Mucosa of gallbladder (tissue), 1 donor: ENCODE results near the gene STARD13. TPM values are rescaled to one million over a fixed set of nuclear protein-coding genes. Genes with fewer than 3 reads are reported as not detected.
A peak's percentile ranks its signal among the peaks of the same experiment; 100 is the strongest.

Experiments
- DNase-seq: peaks from one replicate; pipeline ENCODE4 v3.0.0-alpha.2; 2020; ENCODE audit warnings: low spot score
- total RNA-seq: library from RNA; stranded (reverse); gene quantifications from one replicate; pipeline ENCODE4 v1.2.1, GENCODE V29; 2021
- donor health status: DM: no; HTN: no; CAD: no.

Gene STARD13
- total RNA-seq, 1 donor from 2014 or later, result 36.1 TPM

- no peak for DNase-seq
Measured at GRCh38 chr13:33144358-33144784, 141.2 kb downstream of the STARD13 start.

- no peak for DNase-seq
Measured at GRCh38 chr13:33139780-33140535, 145.6 kb downstream of the STARD13 start.

DNA sequence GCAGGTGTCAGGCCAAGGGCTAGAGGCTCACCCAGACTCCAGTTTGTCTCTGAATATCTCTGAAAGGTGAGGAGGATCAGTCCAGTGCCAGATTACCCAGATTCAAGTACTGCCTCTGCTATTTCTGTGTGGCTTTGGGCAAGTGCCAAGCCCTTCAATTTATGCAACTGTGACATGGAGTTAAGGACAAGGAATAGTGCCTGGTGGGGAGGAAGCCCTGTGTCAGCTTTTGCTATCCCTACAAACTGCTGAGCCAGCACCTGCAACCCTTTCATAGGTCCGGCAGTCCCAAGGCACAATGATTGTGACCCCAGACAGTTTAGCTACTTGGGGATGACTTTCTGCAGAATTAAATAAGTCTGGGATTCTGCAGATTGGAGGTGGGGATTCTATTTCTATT, 146.4 kb downstream of the STARD13 start:
- peak; percentile 39 for DNase-seq

DNA sequence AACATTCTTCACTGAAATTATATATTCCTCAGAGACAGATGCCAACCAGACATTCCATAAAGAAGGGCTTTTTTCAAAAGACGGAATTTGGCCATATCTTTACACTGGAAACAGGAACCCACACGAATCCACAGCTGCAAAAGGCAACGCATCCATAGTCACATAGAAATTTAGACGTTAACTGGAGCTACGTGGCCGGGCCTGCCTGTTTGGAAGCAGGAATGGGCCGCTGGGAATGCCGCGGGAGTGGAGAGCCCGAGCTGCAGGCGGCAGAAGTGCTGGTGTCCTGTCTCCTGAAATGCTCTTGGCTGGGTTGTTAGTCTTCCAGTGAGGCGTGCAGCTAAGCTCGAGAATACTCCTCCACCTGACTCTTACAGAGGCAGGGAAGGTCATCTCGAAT, 147.1 kb downstream of the STARD13 start:
- no peak for DNase-seq

GRCh38 chr13:33137721-33138120, 147.8 kb downstream of the STARD13 start:
- no peak for DNase-seq

DNA sequence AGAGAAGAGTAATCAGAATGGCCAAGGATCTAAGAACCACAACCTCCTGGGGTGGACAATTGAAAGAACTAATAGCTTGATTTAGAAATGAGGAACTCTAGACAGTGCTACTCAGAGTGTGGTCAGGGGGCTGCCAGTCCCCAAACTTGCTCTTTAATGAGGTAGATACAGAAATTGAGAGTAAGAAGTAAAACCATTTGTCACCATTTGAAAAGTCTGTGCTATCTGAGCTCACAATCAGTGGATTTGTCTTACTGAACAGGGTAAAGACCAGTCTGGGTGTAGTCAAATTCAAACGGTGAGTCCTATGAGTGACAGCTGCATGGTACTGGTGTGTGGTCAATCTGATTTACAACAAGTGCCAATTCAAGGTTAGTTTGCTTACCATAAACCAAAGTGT, 150.5 kb downstream of the STARD13 start:
- no peak for DNase-seq

- DNase-seq, result no peak
Measured at GRCh38 chr13:33134213-33134612, 151.3 kb downstream of the STARD13 start.

DNA sequence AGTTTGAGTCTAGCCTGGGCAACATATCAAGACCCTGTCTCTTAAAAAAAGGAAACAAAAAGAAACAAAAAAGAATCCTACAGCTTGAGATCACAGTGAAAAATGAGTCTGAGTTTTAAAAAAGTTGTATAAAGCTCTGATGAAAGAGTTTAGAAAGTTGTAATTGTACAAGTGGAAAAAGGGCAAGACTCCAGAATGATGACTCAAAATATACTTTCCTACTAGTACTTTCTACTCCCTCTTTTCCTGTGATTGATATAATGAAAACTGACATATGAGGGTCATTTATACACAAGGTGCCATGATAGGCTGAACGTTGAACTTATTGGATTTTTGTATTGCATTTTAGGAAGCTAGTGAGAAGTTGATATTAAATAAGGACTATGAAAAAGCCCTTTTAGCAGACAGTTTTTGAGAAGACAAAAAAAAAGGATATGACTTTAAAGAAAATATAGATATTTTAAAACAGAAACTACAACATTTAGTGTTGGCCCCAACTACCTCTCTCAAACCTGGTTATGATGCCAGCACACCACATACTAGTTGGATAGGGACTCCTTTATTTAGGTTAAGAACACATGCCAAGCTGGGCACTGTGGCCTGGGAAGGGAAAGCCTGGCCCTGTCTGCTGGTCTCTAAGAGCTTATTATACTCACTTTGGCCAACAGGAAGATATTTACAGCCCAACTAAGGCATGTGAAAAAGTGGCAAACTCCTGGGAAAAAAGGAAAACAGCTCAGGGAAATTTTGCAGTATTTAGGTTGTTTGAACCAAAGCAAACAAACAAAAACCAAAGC, 152.7 kb downstream of the STARD13 start:
- DNase-seq, result no peak

GRCh38 chr13:33129886-33130285, 155.7 kb downstream of the STARD13 start:
- no peak for DNase-seq

- no peak for DNase-seq
Measured at GRCh38 chr13:33129094-33129832, 156.3 kb downstream of the STARD13 start.

GRCh38 chr13:33128134-33128533, 157.4 kb downstream of the STARD13 start:
- no peak for DNase-seq

- DNase-seq, result no peak
Measured at GRCh38 chr13:33127009-33127551, 158.5 kb downstream of the STARD13 start.

GRCh38 chr13:33125821-33126570, 159.6 kb downstream of the STARD13 start:
- DNase-seq, result peak; percentile 79

DNA sequence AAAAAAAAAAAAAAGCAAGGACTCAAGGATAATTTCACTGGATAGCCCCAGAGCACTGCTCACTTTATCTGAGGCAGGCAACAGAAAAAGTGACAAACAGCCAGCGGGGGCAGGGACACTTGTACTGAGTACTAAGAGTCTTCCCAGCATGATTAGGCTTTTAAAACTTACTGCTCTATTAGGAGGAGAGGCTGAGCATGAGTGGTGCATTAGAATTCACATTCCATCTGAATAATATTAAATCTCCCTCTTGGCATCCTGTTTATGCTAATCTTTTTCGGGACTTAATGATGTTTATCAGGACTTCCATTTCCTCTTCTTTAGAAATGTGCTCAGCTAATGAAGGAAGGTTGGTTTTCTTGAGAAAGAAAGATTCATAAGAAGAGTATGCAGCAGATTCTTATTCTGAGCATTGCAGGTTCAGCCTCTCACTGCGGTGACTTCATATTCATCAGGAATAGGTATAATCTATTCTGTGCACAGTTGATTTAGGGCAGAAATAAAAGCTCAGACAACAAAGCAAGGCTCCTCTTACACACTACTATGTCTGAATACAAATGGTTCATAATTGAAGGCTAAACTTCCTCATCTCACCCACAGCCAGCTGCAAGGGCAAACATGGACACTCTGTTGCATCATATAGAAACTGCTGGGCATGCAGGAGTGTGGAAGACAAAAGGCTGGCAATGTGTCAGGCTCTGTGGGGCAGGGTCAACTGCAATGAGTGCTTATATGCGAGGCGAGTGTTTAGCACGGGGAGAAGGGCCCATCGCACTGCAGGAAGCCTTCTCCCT, 162.3 kb downstream of the STARD13 start:
- no peak for DNase-seq

DNA sequence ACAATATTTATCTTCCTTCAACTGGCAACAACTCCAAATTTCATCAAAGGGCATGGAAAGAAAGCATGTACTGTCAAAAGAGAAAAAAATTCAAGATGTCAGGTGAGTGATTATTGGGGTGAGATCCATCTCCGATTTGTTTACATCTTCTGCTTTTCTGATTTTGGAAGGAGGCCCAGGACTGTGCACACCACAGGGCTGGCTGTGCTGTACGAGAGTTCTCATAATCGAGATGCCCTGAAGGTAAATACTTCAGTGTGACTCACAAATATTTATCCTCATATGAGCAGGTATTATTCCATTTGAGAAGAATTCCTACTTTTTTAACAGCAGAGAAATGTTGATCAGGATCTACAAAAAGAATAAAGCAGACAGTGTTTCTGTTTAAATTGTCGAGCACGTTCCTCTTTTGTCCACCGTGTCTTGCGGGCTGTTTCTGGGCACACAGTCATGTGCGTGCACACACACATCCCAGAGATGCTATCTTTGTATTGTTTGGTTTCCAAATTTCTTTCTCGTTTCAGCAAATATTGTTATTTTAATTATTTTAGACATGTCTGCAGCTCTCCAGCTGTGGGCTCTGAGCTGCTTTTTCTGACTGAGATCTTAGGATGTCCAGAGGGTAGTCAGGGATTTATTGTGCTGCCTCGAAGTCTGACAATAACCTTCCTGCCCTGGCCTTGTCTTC, 165.6 kb downstream of the STARD13 start:
- no peak for DNase-seq

- DNase-seq, result no peak
Measured at GRCh38 chr13:33119022-33119781, 166.4 kb downstream of the STARD13 start.

DNA sequence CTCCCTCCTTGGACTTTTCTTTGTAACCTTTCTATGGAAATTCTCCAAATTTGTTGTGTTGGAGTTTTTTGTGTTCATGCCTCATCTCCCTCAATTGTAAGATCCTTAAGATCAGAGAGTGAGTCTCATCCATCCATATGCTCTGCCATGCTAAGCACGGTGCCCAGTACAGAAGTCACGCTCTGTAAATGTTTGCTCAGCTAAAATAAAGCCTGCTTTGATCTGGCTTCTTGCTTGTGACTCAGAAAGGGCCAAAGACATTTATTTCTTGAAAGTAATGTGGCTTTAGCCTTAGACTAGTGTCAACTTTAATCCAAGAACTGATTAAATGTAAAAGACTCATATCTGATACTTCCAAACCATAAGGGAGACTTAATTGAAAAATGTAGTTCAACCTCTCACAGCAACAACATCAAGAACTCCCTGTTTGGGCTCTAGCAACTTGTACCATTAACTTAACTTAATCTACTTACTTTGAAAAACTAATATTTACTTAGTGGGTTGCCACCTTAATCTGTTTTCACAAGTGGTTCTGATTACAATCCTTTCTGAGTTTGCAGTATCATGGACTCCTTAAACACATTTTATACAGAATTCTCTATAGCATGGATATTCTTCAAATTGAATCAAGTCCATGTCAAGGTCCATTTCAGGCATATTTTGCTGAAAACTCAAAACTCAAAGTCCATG, 169.1 kb downstream of the STARD13 start:
- DNase-seq, result no peak

GRCh38 chr13:33115274-33115673, 170.3 kb downstream of the STARD13 start:
- DNase-seq, result no peak

DNA sequence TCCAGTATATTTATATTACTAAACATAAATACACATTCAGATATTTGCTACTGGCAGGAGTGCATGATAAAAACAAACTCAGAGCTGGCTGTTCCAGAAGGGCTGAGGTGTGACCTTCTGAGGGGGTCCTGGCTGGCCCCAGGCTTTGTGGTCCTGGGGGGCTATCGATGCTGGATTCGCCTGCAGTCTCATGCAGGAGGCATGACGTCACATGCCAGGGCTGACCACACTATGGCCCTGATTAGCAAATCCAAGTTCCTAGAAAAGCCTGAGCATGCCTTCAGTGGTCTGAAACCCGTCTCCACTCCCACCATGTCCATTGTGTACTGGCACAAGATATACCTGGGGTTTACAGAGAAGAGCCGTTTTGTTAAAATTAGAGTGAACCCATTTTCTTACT, 171.4 kb downstream of the STARD13 start:
- no peak for DNase-seq
